HPDE6-E6E7 (cell line): ENCODE data around the gene PIK3CB.
"Not testable (repeated sequence)": the region's sequence is repeated elsewhere in the genome, so short reads cannot be mapped to it uniquely, and the experiment has no call there.

ENCODE experiments used
- DNase-seq: peaks from one replicate; pipeline ENCODE4 v3.0.0; 2011; ENCODE audit warnings: missing footprints; ENCODE audit errors: extremely low spot score

The PIK3CB gene

DNA sequence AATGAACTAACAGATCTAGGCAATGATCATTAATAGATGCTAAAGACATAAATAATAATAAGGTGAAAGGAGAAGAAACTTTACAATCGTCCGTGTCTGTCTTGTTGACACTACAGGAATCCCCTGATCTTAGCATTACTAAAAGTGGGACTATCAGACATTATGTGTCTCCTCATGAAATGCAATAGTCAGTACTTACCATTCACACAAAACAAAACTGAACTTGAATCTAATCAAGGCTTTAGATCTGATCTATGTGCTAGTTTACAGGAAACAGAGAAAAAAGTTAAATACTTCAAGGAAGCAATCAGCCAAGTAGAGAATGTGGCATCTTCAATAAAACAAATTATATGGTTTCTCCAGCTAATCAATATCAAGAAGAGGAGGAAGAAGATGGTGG, 73.7 kb downstream of the PIK3CB start:
- DNase-seq: no peak

DNA sequence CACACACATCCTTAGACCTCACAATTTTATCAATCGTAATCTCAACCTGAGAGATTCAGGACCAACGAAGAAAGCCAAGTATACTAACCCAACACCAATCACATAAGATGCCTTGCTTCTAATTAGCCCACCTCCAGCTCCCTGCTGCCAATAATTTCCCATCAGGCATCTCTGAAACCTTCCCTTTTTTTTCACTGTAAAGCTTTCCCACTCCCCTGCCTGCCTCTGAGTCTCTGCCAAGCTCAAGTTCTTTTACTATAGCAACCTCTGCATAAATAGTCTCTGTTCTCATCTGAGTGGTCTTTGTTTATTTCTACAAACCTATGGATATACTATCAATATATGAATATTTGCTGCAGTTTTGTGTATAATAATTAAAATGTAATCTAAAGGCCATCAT, 86.5 kb downstream of the PIK3CB start:
- no peak for DNase-seq

DNA sequence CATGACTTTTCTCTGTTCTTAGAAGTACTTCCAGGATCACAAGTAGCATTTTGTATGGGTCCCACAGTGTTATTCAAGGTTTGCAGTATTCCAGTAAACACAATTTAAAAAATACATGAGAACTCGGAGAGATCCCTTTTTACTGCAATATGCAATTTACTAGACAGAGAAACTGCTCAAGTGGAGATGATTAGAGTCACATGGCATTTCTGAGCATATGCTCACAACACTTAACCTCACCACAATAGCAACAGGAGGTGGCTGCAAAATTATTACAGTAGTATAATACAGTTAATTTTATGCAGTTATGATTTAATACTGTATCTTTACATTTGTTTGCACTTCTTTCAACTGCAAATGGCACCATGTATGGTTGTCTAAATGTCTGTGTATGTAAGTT, 87.5 kb downstream of the PIK3CB start:
- DNase-seq: no peak

DNA sequence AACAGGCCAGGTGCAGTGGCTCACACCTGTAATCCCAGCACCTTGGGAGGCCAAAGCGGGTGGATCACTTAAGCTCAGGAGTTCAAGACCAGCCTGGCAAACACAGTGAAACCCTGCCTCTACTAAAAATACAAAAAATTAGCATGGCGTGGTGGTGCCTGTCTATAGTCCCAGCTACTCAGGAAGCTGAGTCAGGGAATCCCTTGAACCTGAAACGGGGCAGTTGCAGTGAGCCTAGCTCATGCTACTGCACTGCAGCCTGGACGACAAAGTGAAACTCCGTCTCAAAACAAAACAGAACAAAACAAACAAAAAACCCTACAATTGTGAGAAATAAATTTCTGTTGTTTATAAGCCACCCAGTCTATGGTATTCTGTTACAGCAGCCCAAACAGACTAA, 94.7 kb downstream of the PIK3CB start:
- DNase-seq: no peak

GRCh38 chr3:138732456-138732855, 102.3 kb downstream of the PIK3CB start:
- no peak for DNase-seq

- DNase-seq: no peak
Measured at GRCh38 chr3:138726946-138727730, 107.6 kb downstream of the PIK3CB start.

DNA sequence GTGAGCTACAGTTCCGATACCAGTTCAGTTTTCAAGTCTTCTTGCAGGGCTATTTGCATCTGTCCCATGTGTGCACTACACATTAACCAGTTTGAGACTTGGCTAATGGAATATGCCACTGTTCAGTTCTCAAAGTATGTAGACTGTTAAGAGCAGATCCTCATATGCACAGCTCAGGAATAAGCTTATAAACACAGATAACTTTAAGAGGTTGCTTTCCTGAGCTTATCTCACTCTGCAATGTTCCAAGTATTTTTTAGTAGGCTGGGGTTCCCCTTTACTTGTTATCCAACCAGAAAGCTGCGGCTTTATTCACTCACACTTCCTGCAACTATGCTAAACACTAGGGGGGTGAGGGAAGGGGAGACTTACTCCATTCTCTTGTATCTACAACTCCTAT, 108.7 kb downstream of the PIK3CB start:
- DNase-seq: not testable (repeated sequence)

- DNase-seq: no peak
Measured at GRCh38 chr3:138725116-138725515, 109.6 kb downstream of the PIK3CB start.

DNA sequence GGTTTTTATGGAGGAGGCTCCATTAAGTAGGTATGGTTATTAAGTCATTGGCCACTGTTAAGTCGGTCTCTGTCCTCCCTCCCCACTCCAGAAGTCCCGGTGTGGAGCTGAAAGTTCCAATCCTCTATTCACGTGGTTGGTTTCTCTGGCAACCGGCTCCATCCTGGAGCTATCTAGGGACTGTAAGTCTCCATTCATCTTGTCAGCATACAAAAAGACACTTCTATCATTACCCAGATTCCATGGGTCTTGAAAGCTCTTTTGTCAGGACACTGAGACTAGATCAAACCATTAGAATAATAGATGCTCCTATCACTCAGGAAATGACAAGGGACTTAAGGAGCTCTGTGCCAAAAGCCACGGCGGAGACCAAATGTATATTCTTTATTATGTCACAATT, 110.3 kb downstream of the PIK3CB start:
- DNase-seq: no peak

- no peak for DNase-seq
Measured at GRCh38 chr3:138718849-138719248, 115.9 kb downstream of the PIK3CB start.

DNA sequence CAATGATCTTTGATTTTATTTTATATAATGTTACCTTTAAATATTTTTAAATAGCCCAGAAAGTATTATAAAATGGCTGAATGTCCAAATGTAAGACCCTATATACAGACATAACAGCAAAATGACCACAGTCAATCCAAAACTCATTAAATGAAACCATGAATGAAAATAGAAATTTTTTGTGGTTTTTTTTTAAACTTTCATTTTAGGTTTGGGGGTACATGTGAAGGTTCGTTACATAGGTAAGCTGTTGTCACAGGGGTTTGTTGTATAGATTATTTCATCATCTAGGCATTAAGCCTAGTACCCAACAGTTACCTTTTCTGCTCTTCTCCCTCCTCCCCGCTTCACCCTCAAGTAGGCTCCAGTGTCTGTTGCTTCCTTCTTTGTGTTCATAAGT, 117.4 kb downstream of the PIK3CB start:
- no peak for DNase-seq

DNA sequence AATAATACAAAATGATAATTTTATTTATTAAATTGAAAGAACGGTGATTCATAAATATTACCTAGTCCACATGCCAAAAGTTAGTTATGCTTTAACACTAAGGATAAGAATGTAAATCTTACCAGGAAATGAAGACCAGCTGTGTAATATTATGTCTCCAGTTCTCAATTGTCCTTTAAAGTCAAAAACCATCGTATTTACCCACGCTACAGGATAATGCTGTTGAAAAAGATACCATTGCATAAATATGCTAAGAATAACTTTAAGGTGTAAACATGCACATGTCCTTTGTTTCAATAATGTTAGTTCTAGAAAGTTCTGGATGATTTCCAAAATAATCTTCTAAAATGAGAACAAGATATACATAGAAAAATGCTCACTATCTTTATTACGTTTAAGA, 122.6 kb downstream of the PIK3CB start:
- no peak for DNase-seq

DNA sequence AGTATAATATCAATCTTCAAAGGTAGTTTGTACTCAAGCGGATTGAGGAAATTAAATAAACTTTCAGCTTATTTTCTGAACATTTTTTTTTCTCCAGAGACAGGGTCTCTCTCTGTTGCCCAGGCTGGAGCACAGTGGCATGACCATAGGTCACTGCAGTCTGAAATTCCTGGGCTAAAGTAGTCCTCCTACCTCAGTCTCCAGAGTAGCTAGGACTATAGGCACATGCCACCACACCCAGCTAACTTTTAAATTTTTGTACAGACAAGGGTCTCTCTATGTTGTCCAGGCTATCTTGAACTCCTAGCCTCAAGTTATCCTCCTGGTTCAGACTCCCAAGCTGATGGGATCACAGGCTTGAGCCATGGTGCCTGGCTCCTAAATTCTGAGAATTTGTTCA, 129.1 kb downstream of the PIK3CB start:
- DNase-seq: no peak

DNA sequence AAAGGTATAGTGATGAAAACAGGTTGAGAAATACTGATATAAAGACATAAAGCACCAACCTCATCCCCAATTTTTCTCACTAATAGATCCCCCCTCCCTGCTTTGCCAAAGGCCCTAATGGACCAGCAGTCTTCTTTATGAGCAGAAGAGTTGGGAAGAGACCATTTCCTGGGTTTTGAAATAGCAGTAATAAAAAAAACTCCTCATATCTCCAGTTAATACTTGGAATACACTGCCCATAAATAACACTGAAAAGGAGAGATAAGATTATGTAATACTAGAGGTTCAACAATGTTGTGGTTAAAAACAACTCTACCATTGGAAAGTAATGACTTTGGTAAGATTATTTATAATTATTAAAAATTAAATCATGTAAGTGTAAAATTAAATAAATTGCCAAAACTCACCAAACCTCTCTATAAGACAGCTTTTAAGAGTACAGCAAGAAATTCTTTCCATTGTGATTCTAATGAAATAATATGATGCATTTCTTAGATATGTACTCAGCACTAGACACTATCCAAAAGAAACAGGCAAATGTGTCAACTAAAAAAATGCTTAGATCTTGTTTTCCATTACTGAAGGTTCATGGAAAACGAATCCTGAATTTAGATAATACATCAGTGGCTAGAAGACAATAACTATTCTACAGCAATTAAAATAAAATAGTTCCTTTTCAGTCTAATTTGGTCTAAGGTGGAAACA, 137.9 kb downstream of the PIK3CB start:
- no peak for DNase-seq

DNA sequence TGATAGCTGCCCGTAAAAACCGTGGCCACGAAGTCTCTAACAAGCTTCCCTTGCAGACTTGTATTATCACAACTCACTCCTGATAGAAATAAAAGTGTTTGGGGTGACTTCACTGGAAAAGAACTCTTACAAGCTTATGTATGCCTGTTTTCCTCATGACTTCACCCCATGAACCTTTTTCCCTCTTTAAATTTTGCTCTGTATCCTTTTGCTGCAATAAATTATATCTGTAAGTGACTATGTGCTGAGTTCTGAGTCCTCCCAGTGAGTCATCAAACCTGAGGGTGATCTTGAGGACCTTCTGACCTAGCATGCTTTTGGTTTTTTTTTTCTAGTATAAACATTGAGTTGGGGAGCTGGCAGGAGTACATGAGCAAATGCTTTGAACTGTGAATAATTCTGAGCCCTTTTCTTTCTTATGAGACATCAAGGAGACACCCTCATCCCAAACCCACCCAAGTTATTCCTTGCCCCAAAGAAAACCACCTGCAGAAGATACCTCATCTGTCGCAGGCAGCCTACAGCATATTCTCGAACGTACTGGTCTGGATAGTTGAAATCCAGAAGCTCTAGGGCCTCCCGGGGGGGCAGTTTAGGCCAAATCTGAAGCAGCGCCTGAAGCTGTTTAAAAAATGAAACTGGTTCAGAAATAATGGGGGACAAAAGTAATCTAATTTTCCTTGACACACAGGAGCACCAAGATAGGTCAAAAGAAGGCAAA, 140.3 kb downstream of the PIK3CB start:
- peak; percentile 21 for DNase-seq

DNA sequence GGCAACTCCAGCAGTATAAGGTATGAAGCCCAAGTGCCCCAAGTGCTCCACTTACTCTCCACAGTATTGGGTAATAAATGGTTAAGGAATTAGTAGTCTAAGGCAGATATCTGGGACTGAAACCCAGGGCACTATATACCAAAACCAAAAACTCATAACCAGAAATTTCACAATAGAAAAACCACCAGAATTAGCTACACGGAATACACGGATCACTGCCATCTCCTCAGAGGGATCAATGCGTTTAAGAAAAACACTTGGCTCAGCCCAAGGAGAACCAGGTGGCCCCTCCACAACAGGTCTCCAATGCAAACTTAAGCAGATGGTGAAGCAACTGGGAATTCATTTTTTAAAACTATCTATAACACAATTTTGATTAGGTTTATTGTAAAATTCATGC, 142.6 kb downstream of the PIK3CB start:
- no peak for DNase-seq

- DNase-seq: no peak
Measured at GRCh38 chr3:138691351-138691750, 143.4 kb downstream of the PIK3CB start.

- no peak for DNase-seq
Measured at GRCh38 chr3:138690036-138690435, 144.7 kb downstream of the PIK3CB start.

DNA sequence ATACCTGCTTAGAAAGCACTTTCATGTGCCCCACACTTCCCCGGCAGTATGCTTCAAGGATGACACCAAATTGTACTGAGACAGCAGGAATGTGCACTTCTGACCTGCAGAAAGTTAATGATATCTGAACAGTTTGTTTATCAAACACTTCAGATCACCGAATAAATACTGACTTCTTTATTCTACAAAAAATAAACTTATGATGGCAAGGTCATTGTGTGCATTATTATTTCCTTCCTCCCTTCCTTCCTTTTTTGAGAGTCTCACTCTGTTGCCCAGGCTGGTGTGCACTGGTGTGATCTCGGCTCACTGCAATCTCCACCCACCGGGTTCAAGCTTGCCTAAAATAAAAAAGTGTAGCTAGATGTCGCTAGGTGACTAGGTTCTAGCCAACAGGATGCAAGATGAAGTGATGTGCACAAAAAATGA, 145.8 kb downstream of the PIK3CB start:
- no peak for DNase-seq

- no peak for DNase-seq
Measured at GRCh38 chr3:138687236-138687635, 147.5 kb downstream of the PIK3CB start.

DNA sequence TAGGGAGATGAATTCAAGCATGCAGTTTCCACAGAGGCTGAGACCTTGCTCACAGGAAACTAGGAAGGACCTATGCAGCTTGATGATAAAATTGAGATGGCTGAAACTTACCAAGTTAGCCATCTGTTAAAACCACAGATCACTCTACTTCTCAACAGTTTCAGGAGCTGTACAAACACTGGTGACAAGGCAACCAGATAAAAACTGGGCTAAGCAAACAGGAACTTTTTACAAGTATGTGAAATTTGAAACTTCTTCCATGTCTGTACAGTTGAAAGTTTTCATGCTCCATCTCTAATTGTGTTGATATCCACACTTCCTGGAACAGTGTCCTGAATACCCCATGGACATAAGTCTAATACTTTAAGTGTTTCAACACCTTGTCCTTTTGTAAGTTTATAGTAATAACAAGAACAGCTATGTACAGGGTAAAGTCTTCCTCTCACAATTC, 147.9 kb downstream of the PIK3CB start:
- no peak for DNase-seq

- DNase-seq: no peak
Measured at GRCh38 chr3:138684396-138684795, 150.3 kb downstream of the PIK3CB start.

- DNase-seq: no peak
Measured at GRCh38 chr3:138682648-138683047, 152.1 kb downstream of the PIK3CB start.
